Smooth muscle cell (in vitro differentiated cells): ENCODE measurements around the gene GSPT1. TPM values are rescaled to one million over a fixed set of nuclear protein-coding genes. Genes with fewer than 3 reads are reported as not detected.

ENCODE experiments used
- polyA plus RNA-seq: library from polyadenylated mRNA; unstranded; fragments of >200 nt; fragmentation: Nextera tagmentation; extraction: Ambion mirVana; gene quantifications from 2 replicates; pipeline ENCODE4 v1.2.1, GENCODE V29; 2016
- small RNA-seq: library from RNA; depleted of rRNA; stranded (forward); fragments of <200 nt; gene quantifications from one replicate; pipeline ENCODE3, GENCODE V24; 2014
- total RNA-seq: library from RNA; depleted of rRNA; stranded (reverse); fragments of >200 nt; gene quantifications from 2 replicates; pipeline ENCODE4 v1.2.3, GENCODE V29; 2014

The GSPT1 gene
- total and polyA plus RNA-seq, 2 experiments from 2014 or later = 79.1 to 85.4 TPM

Small RNAs within 50 kb of the gene (small RNA-seq; reads per million reads assigned to genes)
- gene AC007216.5 (not detected), gene COX6CP1 (0.39 reads per million, percentile 12 among the genes with 10 or more reads in this experiment)

Other genes with a start within 250 kb of the GSPT1 start
- 6.4 and 8.2 TPM in 2 replicates for gene SNN, start 247.5 kb downstream of the GSPT1 start, total RNA-seq
- 10.1 and 10.9 TPM in 2 replicates for gene SNN, start 247.5 kb downstream of the GSPT1 start, polyA plus RNA-seq
- 30.8 and 31.1 TPM in 2 replicates for gene TXNDC11, start 173.1 kb downstream of the GSPT1 start, total RNA-seq
- gene TXNDC11, start 173.1 kb downstream of the GSPT1 start, polyA plus RNA-seq = 27.3 and 27.9 TPM in 2 replicates
- 38.6 and 43.4 TPM in 2 replicates for gene ZC3H7A, start 118.7 kb downstream of the GSPT1 start, total RNA-seq
- 31.3 and 37.3 TPM in 2 replicates for gene ZC3H7A, start 118.7 kb downstream of the GSPT1 start, polyA plus RNA-seq
- 157 and 165 TPM in 2 replicates for gene RSL1D1, start 64.4 kb downstream of the GSPT1 start, total RNA-seq
- 104 and 138 TPM in 2 replicates for gene RSL1D1, start 64.4 kb downstream of the GSPT1 start, polyA plus RNA-seq
- 10.6 and 12.2 TPM in 2 replicates for gene NPIPB2, start 26.1 kb upstream of the GSPT1 start, total RNA-seq
- 3.8 and 8.4 TPM in 2 replicates for gene NPIPB2, start 26.1 kb upstream of the GSPT1 start, polyA plus RNA-seq
- not detected in 2 replicates for gene TNFRSF17, start 49.3 kb upstream of the GSPT1 start, total RNA-seq
- not detected in 2 replicates for gene TNFRSF17, start 49.3 kb upstream of the GSPT1 start, polyA plus RNA-seq
- gene SNX29, start 60.8 kb upstream of the GSPT1 start, total RNA-seq = 7.3 and 10.0 TPM in 2 replicates
- 9.4 and 22.1 TPM in 2 replicates for gene SNX29, start 60.8 kb upstream of the GSPT1 start, polyA plus RNA-seq